Aorta (tissue), 5 donors: ENCODE data around the gene OR51B5. TPM values are rescaled to one million over a fixed set of nuclear protein-coding genes. Genes with fewer than 3 reads are reported as not detected.
A peak's percentile ranks its signal among the peaks of the same experiment; 100 is the strongest.
"Not testable (repeated sequence)": the region's sequence is repeated elsewhere in the genome, so short reads cannot be mapped to it uniquely, and the experiment has no call there.

ENCODE experiments used
- ATAC-seq: fragments of 200-7000 bp; cut with Tn5 transposase; one replicate; pipeline ENCODE4 v1.9.1; 2022; ENCODE audit warnings: moderate library complexity; ENCODE audit not compliant: low FRiP score
- DNase-seq, 2 donors: peaks; one replicate each; pipeline ENCODE4 v3.0.0-alpha.2; 2020
- H3K27ac ChIP-seq, 2 donors: one replicate each; pipeline ENCODE4 v1.5.1; 2013; ENCODE audit warnings: low read length in 2 of 2, mild to moderate bottlenecking in 2 of 2, moderate library complexity in 2 of 2, control low read depth in 1 of 2, inconsistent platforms in 1 of 2, low read depth in 1 of 2
- H3K27me3 ChIP-seq, 2 donors: one replicate each; pipeline ENCODE4 v1.6.1; 2013; ENCODE audit warnings: control low read depth in 1 of 2, low read length in 1 of 2, mild to moderate bottlenecking in 1 of 2, moderate library complexity in 1 of 2; ENCODE audit not compliant: insufficient read depth in 2 of 2, control insufficient read depth in 1 of 2
- H3K36me3 ChIP-seq, 2 donors: one replicate each; pipeline ENCODE4 v1.6.1; 2013; ENCODE audit warnings: control low read depth in 1 of 2, low read length in 1 of 2, mild to moderate bottlenecking in 1 of 2; ENCODE audit not compliant: insufficient read depth in 2 of 2, control insufficient read depth in 1 of 2
- H3K4me1 ChIP-seq, 2 donors: one replicate each; pipeline ENCODE4 v1.6.1; 2013; ENCODE audit warnings: low read length in 2 of 2, control low read depth in 1 of 2, mild to moderate bottlenecking in 1 of 2, moderate library complexity in 1 of 2; ENCODE audit not compliant: insufficient read depth in 2 of 2, control insufficient read depth in 1 of 2
- H3K4me3 ChIP-seq, 2 donors: one replicate each; pipeline ENCODE4 v1.5.1; 2013; ENCODE audit warnings: low read length in 2 of 2, control low read depth in 1 of 2, mild to moderate bottlenecking in 1 of 2
- H3K9me3 ChIP-seq: one replicate; pipeline ENCODE4 v1.6.1; 2013; ENCODE audit warnings: mild to moderate bottlenecking, low read length; ENCODE audit not compliant: control insufficient read depth
- WGBS, 2 donors: extraction: QIAGEN DNeasy Blood & Tissue Kit; methylation state at CpG; one replicate each; pipeline ENCODE4 v1.1.7; 2013; 5-methylcytosine and 5-hydroxymethylcytosine counted together
- intact Hi-C, 2 donors: fragments of 100-400 bp; cut with DNase I; formaldehyde crosslinking; loops; one replicate each; pipeline versions ENCODE4 v1.14.2 to v1.15.0; 2022
- polyA plus RNA-seq, 2 donors: library from polyadenylated mRNA; stranded (reverse); fragments of 200-250 nt; gene quantifications; one replicate each; pipeline ENCODE4 v1.2.3, GENCODE V29; 2013
- total RNA-seq, 2 donors: library from RNA; stranded (reverse); fragmentation: NEBNext Ultra II Directional; extraction: Animal tissue kit (Norgen Biotek cat#: 25700); gene quantifications; one replicate each; pipeline ENCODE4 v1.2.1, GENCODE V29; 2021
- donor health status: healthy with polysubstance abuse.
- donor health status: Bipolar disorder and iron deficiency.
- donor health status: DM: no; HTN: no; CAD: no.
- donor health status: DM: no; HTN: no; CAD: no.
- donor health status: DM: yes; HTN: yes; CAD: no.

Gene OR51B5
- total and polyA plus RNA-seq, 4 donors, result 0.71 to 1.2 TPM; not detected in 2

DNA sequence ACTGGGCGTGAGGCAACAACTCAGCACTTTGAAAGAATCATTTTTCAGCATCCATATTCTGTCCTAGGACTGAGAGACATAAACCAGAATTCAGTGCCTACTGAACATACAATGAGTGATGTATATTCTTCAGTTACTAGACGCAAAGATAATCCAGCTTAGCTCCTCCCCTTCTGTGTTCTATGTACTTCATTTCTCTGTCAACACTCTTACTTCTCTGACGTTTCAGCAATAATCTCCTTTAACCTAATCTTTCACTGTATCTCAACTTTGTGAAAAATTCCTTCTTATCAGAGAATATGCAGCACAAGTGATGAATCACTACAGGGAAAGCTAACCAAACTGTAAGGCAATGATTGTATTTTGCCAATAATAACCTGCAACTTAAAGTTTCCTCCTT, 2.5 kb upstream of the OR51B5 start:
- DNase-seq (no peak), ATAC-seq (no peak)
- Histone ChIP-seq H3K9me3 (no peaks in the 10 kb centered on the region), H3K27me3 (no peaks in the 10 kb centered on the region), H3K27ac (no peak overlapping the region), H3K4me3 (no peak overlapping the region), H3K36me3 (no peaks in the 10 kb centered on the region), H3K4me1 (no peaks in the 10 kb centered on the region)
- intact Hi-C loops, result no loop called here
- 24 to 28% methylated on average over 3 of the region's 3 CpGs for WGBS, 2 donors

DNA sequence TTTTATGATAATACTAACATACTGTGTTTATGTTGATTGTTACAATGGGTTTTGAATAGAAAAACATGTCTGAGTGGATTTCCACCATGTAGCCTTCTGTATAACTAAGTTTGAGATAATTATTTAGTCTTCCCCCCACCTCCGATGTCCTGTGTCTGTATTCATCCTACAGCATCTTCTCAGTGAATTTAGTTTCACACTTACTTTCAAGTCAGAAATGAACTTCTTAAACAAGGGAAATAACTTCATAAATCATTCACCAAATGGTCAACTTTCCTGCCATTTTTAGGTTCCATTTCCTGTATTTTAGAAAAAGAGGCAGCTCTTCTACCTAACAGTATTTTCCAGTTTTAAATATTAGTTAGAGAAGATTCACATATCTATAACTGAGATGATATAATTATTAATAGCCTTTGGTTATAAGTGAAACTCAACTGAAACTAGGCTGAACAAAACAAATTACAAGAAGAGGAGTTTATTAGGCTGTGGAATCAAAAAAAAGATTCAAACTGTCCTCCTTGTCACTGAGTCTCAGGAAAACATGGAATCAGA, 3.5 kb downstream of the OR51B5 start:
- 89 to 96% methylated on average over 1 of the region's 1 CpG for WGBS, 2 donors
- Histone ChIP-seq H3K27ac (no peak overlapping the region), H3K9me3 (no peaks in the 10 kb centered on the region), H3K27me3 (no peaks in the 10 kb centered on the region), H3K4me3 (no peak overlapping the region), H3K36me3 (no peaks in the 10 kb centered on the region), H3K4me1 (no peaks in the 10 kb centered on the region)
- ATAC-seq (no peak), DNase-seq (no peak)
- intact Hi-C loops, result no loop called here

DNA sequence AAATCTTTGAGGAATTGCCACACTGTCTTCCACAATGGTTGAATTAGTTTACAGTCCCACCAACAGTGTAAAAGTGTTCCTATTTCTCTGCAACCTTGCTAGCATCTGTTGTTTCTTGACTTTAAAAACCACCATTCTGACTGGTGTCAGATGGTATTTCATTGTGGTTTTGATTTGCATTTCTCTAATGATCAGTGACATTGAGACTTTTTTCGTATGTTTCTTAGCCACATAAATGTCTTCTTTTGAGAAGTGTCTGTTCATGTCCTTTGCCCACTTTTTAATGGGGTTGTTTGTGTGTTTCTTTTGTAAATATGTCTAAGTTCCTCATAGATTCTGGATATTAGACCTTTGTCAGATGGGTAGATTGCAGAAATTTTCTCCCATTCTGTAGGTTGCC, 6.1 kb downstream of the OR51B5 start:
- ATAC-seq, H3K4me1 ChIP-seq, H3K27me3 ChIP-seq, intact Hi-C loops, DNase-seq, H3K4me3 ChIP-seq, H3K36me3 ChIP-seq, H3K27ac ChIP-seq, H3K9me3 ChIP-seq: not testable (repeated sequence)
- WGBS, 2 donors, result 86 to 87% methylated on average over 1 of the region's 1 CpG

DNA sequence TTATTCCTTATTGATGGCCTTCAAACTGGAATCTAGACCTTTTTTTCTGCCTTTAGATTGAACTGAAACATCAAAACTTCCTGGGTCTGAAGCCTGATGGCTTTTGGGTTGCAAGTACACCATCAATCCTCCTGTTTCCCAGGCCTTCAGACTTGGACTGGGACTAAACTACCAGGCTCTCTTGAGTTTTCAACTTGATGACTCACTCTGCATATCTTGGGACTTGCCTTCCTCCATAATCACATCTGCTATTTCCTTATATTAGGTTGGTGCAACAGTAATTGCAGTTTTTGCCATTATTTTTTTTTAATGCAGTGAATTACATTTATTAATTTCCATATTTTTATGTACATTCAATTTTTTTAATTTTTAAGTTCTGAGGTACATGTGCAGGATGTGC, 7.0 kb downstream of the OR51B5 start:
- Histone ChIP-seq H3K9me3 (no peaks in the 10 kb centered on the region), H3K4me3 (no peak overlapping the region), H3K4me1 (no peaks in the 10 kb centered on the region), H3K27ac (no peak overlapping the region), H3K27me3 (no peaks in the 10 kb centered on the region), H3K36me3 (no peaks in the 10 kb centered on the region)
- ATAC-seq, result no peak
- no peak for DNase-seq
- intact Hi-C loops, result no loop called here

DNA sequence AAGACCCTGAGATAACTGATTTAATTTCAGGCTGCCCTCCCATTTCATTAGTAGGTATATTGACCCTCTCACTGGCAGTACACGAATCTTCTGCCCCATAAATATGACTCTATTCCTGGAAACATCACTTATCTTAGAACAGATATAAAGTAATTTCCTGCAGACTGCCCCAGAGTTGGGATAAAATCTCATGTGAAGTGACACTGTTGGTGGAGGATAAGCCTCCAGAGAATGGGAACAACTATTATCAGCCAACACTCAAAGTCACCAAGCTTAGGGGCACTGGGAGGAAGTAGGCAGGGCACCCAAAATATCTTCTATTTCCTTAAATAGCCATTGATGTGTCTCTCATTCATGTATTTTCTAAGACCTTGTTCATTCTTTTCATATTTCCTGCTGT, 8.2 kb downstream of the OR51B5 start:
- no peaks in the 10 kb centered on the region for H3K4me1 ChIP-seq
- DNase-seq (no peak), ATAC-seq (no peak)
- no peak overlapping the region for H3K4me3 ChIP-seq
- H3K9me3 ChIP-seq, result no peaks in the 10 kb centered on the region
- 36 to 55% methylated on average over 1 of the region's 1 CpG for WGBS, 2 donors
- no peaks in the 10 kb centered on the region for H3K36me3 ChIP-seq
- no peak overlapping the region for H3K27ac ChIP-seq
- no peaks in the 10 kb centered on the region for H3K27me3 ChIP-seq
- intact Hi-C loops, result no loop called here

DNA sequence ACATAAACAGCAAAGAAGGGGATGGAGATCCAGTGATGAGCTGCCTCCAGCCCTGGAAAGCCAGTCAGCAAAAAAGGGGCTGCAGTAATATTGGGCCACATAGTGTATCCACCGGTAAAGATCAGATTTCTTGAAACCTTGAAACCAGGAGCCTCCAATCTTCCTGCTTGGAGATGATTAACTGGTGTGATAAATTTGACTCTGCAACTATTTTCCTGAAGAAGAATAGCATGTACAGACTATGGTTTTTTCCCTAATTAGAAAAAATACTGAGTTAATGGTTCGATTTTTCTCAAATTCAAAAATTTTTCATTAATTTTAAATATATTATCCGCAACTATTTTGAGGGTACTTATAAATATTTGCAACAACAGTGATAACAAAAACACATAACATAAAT, 19.1 kb downstream of the OR51B5 start, which contains the start of gene OR51B2:
Gene OR51B2, minus strand, starts transcription at position 101 of the 400 bp plus-strand sequence. Its CDS starts 0 bp downstream, at position 101.
- DNase-seq (no peak), ATAC-seq (no peak)
- intact Hi-C loops, result no loop called here
- peaks cover 2% of the 10 kb centered on the region for H3K9me3 ChIP-seq
- H3K36me3 ChIP-seq, result no peaks in the 10 kb centered on the region
- H3K27ac ChIP-seq, result no peak within 1 kb of the TSS
- H3K4me1 ChIP-seq, result no peaks in the 10 kb centered on the region
- peak within 1 kb of the TSS in 1 of 2 donors; percentile 26 for H3K4me3 ChIP-seq
- H3K27me3 ChIP-seq, result no peaks in the 10 kb centered on the region
- WGBS, 2 donors, result 77 to 79% methylated on average over 3 of the region's 3 CpGs

DNA sequence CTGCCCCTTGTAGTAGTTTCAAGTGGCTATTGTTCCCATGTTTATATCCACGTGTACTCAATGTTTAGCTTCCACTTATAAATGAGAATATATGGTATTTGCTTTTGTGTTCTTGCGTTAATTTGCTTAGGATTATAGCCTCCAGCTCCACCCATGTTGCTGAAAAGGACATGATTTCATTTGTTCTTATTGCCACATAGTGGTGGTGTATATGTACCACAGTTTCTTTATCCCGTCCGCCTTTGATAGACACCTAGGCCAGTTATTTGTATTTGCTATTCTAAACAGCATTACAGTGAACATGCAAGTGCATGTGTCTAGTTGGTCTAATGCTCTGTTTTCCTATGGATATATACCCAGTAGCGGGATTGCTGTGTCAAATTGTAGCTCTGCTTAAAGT, 26.0 kb downstream of the OR51B5 start:
- Histone ChIP-seq H3K36me3 (no peaks in the 10 kb centered on the region), H3K9me3 (no peaks in the 10 kb centered on the region), H3K27me3 (no peaks in the 10 kb centered on the region), H3K4me1 (no peaks in the 10 kb centered on the region), H3K27ac (no peak overlapping the region), H3K4me3 (no peak overlapping the region)
- 72 to 73% methylated on average over 5 of the region's 5 CpGs for WGBS, 2 donors
- ATAC-seq, result no peak
- DNase-seq, result no peak
- intact Hi-C loops, result no loop called here

DNA sequence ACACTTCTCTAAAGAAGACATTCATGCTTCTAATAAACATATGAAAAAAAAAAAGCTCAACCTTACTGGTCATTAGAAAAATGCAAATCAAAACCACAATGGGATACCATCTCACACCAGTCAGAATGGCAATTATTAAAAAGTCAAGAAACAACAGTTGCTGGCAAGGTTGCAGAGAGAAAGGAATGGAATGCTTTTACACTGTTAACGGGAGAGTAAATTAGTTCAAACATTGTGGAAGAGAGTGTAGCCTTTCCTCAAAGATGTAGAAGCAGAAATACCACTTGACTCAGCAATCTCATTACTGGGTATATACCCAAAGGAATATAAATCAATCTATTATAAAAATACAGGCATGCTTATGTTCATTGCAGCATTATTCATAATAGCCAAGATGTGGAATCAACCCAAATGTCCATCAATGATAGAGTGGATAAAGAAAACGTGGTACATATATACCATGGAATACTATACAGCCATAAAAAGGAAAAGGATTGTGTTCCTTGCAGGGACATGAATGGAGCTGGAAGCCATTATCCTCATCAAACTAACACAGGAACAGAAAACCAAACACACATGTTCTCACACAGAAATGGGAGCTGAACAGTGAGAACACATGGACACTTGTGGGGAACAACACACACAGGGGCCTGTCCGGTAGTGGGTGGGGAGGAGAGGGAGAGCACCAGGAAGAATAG, 29.8 kb downstream of the OR51B5 start:
- not testable (repeated sequence) for DNase-seq, ATAC-seq

DNA sequence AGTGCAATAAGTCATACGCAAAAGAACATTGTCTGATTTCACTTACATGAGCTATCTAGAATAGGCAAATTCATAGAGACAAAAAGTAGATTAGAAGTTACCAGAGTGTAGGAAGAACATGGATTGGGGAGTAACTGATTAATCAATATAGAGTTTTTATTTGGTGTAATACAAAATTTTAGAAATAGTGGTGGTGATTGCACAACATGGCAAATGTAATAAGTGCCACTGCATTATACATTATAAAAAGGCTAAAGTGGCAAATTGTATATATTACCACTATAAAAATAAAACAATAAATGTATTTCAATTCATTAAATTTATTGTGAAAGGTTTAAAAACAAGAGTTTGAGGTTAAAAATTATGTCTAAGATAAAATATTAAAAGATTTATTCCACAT, 32.9 kb downstream of the OR51B5 start:
- Histone ChIP-seq H3K4me3 (no peak overlapping the region), H3K4me1 (no peaks in the 10 kb centered on the region), H3K9me3 (no peaks in the 10 kb centered on the region), H3K27ac (no peak overlapping the region), H3K36me3 (no peaks in the 10 kb centered on the region), H3K27me3 (no peaks in the 10 kb centered on the region)
- intact Hi-C loops, result no loop called here
- 92 to 95% methylated on average over 1 of the region's 1 CpG for WGBS, 2 donors
- ATAC-seq (no peak), DNase-seq (no peak)

More for the DNA sequence above, 29.8 kb downstream of the OR51B5 start:
- H3K27me3 ChIP-seq, intact Hi-C loops, H3K4me1 ChIP-seq, H3K27ac ChIP-seq, H3K36me3 ChIP-seq, H3K9me3 ChIP-seq, H3K4me3 ChIP-seq: not testable (repeated sequence)
- 73 to 78% methylated on average over 3 of the region's 3 CpGs for WGBS, 2 donors
